Mesendoderm (in vitro differentiated cells): ENCODE measurements around the gene SELENOI.

Experiments used
- DNase-seq: peaks from one replicate; pipeline ENCODE4 v3.0.0; 2013
- H2AK5ac ChIP-seq: 2 replicates; pipeline ENCODE4 v1.6.1; 2013; ENCODE audit warnings: low read length, inconsistent platforms
- H2BK120ac ChIP-seq: 2 replicates; pipeline ENCODE4 v1.6.1; 2013; ENCODE audit warnings: low read depth, mild to moderate bottlenecking, low read length, moderate library complexity, mixed read lengths
- H2BK15ac ChIP-seq: replicated peaks from 2 replicates; pipeline ENCODE4 v1.6.1; 2013; ENCODE audit warnings: low read depth, mild to moderate bottlenecking, moderate library complexity
- H2BK5ac ChIP-seq: 2 replicates; pipeline ENCODE4 v1.6.1; 2013; ENCODE audit warnings: low read length, inconsistent platforms
- H3K18ac ChIP-seq: 2 replicates; pipeline ENCODE4 v1.6.1; 2013; ENCODE audit warnings: mild to moderate bottlenecking, low read length, mixed read lengths
- H3K23ac ChIP-seq: one replicate; pipeline ENCODE4 v1.6.1; 2013; ENCODE audit warnings: low read length
- H3K27ac ChIP-seq: 2 replicates; pipeline ENCODE4 v1.5.1; 2013; ENCODE audit warnings: low read depth, mild to moderate bottlenecking, inconsistent platforms, low read length, moderate library complexity
- H3K27me3 ChIP-seq: 2 replicates; pipeline ENCODE4 v1.6.1; 2013; ENCODE audit warnings: low read length, control low read depth, mild to moderate bottlenecking, inconsistent platforms; ENCODE audit not compliant: insufficient read depth, poor library complexity
- H3K36me3 ChIP-seq: 2 replicates; pipeline ENCODE4 v1.6.1; 2013; ENCODE audit warnings: low read length, inconsistent platforms; ENCODE audit not compliant: control insufficient read depth, insufficient read depth
- H3K4ac ChIP-seq: one replicate; pipeline ENCODE4 v1.6.1; 2013; ENCODE audit warnings: low read depth, mild to moderate bottlenecking, low read length, moderate library complexity
- H3K4me1 ChIP-seq: 2 replicates; pipeline ENCODE4 v1.6.1; 2013; ENCODE audit warnings: low read depth, low read length, inconsistent platforms; ENCODE audit not compliant: control insufficient read depth
- H3K4me2 ChIP-seq: 2 replicates; pipeline ENCODE4 v1.6.1; 2013; ENCODE audit warnings: low read length
- H3K4me3 ChIP-seq: 2 replicates; pipeline ENCODE4 v1.5.1; 2013; ENCODE audit warnings: mild to moderate bottlenecking, low read length
- H3K56ac ChIP-seq: one replicate; pipeline ENCODE4 v1.6.1; 2013; ENCODE audit warnings: low read length
- H3K79me1 ChIP-seq: 2 replicates; pipeline ENCODE4 v1.6.1; 2013; ENCODE audit warnings: low read length, inconsistent platforms
- H3K79me2 ChIP-seq: 2 replicates; pipeline ENCODE4 v1.6.1; 2013; ENCODE audit warnings: mild to moderate bottlenecking, low read length; ENCODE audit not compliant: control insufficient read depth, insufficient read depth
- H3K9ac ChIP-seq: 2 replicates; pipeline ENCODE4 v1.6.1; 2013; ENCODE audit warnings: low read length, inconsistent platforms
- H4K5ac ChIP-seq: one replicate; pipeline ENCODE4 v1.6.1; 2013; ENCODE audit warnings: low read length
- H4K8ac ChIP-seq: one replicate; pipeline ENCODE4 v1.6.1; 2013; ENCODE audit warnings: low read depth, mild to moderate bottlenecking, control low read depth, low read length, moderate library complexity
- WGBS: extraction: QIAGEN DNeasy Blood & Tissue Kit; methylation state at CpG from one replicate; pipeline ENCODE4 v1.1.7; 2013; ENCODE audit warnings: low lambda C conversion rate, missing lambda C conversion rate; ENCODE audit not compliant: insufficient coverage; ENCODE audit errors: extremely low coverage; 5-methylcytosine and 5-hydroxymethylcytosine counted together

The SELENOI gene

GRCh38 chr2:26438926-26439325 lies 93.0 kb downstream of the SELENOI start:
- H3K36me3 ChIP-seq = no peaks in the 10 kb centered on the region
- WGBS = no CpG with 5 or more reads among the region's 5 CpGs
- peak; percentile 26 for DNase-seq
- H3K18ac ChIP-seq = no peak overlapping the region
- no peak overlapping the region for H2BK15ac ChIP-seq
- no peak overlapping the region for H4K5ac ChIP-seq
- no peaks in the 10 kb centered on the region for H3K4me1 ChIP-seq
- no peak overlapping the region for H3K27ac ChIP-seq
- no peak overlapping the region for H3K4ac ChIP-seq
- no peak overlapping the region for H2AK5ac ChIP-seq
- no peak overlapping the region for H3K23ac ChIP-seq
- H3K4me2 ChIP-seq = no peak overlapping the region
- no peak overlapping the region for H3K4me3 ChIP-seq
- H3K9ac ChIP-seq = no peak overlapping the region
- H3K56ac ChIP-seq = no peak overlapping the region
- H3K27me3 ChIP-seq = no peaks in the 10 kb centered on the region
- H4K8ac ChIP-seq = no peak overlapping the region
- H2BK5ac ChIP-seq = no peak overlapping the region
- no peaks in the 10 kb centered on the region for H3K79me1 ChIP-seq
- no peaks in the 10 kb centered on the region for H3K79me2 ChIP-seq
- H2BK120ac ChIP-seq = no peak overlapping the region

- Histone ChIP-seq H3K79me1 (no peaks in the 10 kb centered on the region), H2BK5ac (no peak overlapping the region), H2BK15ac (no peak overlapping the region), H3K4me3 (no peak overlapping the region), H3K27ac (no peak overlapping the region), H3K36me3 (no peaks in the 10 kb centered on the region), H3K4ac (no peak overlapping the region), H2AK5ac (no peak overlapping the region), H4K8ac (no peak overlapping the region), H3K79me2 (no peaks in the 10 kb centered on the region), H4K5ac (no peak overlapping the region), H3K23ac (no peak overlapping the region), H3K9ac (no peak overlapping the region), H3K4me1 (no peaks in the 10 kb centered on the region), H3K18ac (no peak overlapping the region), H3K27me3 (no peaks in the 10 kb centered on the region), H3K56ac (no peak overlapping the region), H3K4me2 (no peak overlapping the region), H2BK120ac (no peak overlapping the region)
- WGBS = no CpG with 5 or more reads among the region's 2 CpGs
- DNase-seq = no peak
Measured at GRCh38 chr2:26442301-26442700, 96.4 kb downstream of the SELENOI start.

GRCh38 chr2:26442707-26443106 lies 96.8 kb downstream of the SELENOI start:
- Histone ChIP-seq H2AK5ac (no peak overlapping the region), H3K9ac (no peak overlapping the region), H3K36me3 (no peaks in the 10 kb centered on the region), H3K4me1 (no peaks in the 10 kb centered on the region), H4K5ac (no peak overlapping the region), H3K18ac (no peak overlapping the region), H2BK15ac (no peak overlapping the region), H3K4me3 (no peak overlapping the region), H2BK120ac (no peak overlapping the region), H4K8ac (no peak overlapping the region), H3K79me2 (no peaks in the 10 kb centered on the region), H3K27ac (no peak overlapping the region), H3K4ac (no peak overlapping the region), H3K27me3 (no peaks in the 10 kb centered on the region), H3K56ac (no peak overlapping the region), H3K23ac (no peak overlapping the region), H3K4me2 (no peak overlapping the region), H2BK5ac (no peak overlapping the region), H3K79me1 (no peaks in the 10 kb centered on the region)
- WGBS = no CpG with 5 or more reads among the region's 3 CpGs
- no peak for DNase-seq

- Histone ChIP-seq H2BK5ac (no peak overlapping the region), H3K4me2 (no peak overlapping the region), H4K5ac (no peak overlapping the region), H3K9ac (no peak overlapping the region), H2AK5ac (no peak overlapping the region), H3K4me3 (no peak overlapping the region), H3K36me3 (no peaks in the 10 kb centered on the region), H3K56ac (no peak overlapping the region), H3K18ac (no peak overlapping the region), H2BK15ac (no peak overlapping the region), H3K27me3 (no peaks in the 10 kb centered on the region), H3K79me2 (no peaks in the 10 kb centered on the region), H2BK120ac (no peak overlapping the region), H3K23ac (no peak overlapping the region), H3K4me1 (no peaks in the 10 kb centered on the region), H4K8ac (no peak overlapping the region), H3K79me1 (no peaks in the 10 kb centered on the region), H3K27ac (no peak overlapping the region), H3K4ac (no peak overlapping the region)
- no CpG with 5 or more reads among the region's 7 CpGs for WGBS
- DNase-seq = no peak
Measured at GRCh38 chr2:26444236-26444635, 98.3 kb downstream of the SELENOI start.
